ENCODE measurements around the gene PIK3C2A.

- TF ChIP-seq CTCF (IDR thresholded peaks at IDR 0.05) (no peak), POLR2A (IDR thresholded peaks at IDR 0.05) (no peak)
These were observed 43.0 kb upstream of the PIK3C2A start for GRCh38 chr11:17250561-17251350.

Measured in body of pancreas (tissue), 4 donors.